H1 (cell line): ENCODE results near the gene IFT20. TPM values are rescaled to one million over a fixed set of nuclear protein-coding genes. Genes with fewer than 3 reads are reported as not detected.

Source experiments
- CTCF ChIA-PET: fragments of 300-600 bp; sonication (Branson Sonifier 250); formaldehyde crosslinking; loops from one replicate; lab custom pipeline; 2021; ENCODE audit not compliant: partially characterized antibody; lab: Charles Lee
- POLR2A ChIA-PET: fragments of 300-600 bp; sonication (Branson Sonifier 250); formaldehyde crosslinking; loops from one replicate; lab custom pipeline; 2021; ENCODE audit warnings: inconsistent platforms; ENCODE audit not compliant: partially characterized antibody; lab: Charles Lee
- DNase-seq, 2 experiments: peaks; one replicate each; pipeline versions ENCODE4 v3.0.0 to v3.0.0-alpha.2; 2010 to 2022; ENCODE audit warnings: low spot score in 2 of 2, low read depth in 1 of 2, mixed read lengths in 1 of 2
- FAIRE-seq: peaks from 2 replicates; lab custom pipeline; 2011; peaks lifted over from hg19 to GRCh38; lab: Jason Lieb, UNC
- H2AFZ ChIP-seq: 2 replicates; pipeline ENCODE4 v1.8.1; 2012; ENCODE audit warnings: low read length, inconsistent platforms
- H2AK5ac ChIP-seq: 2 replicates; pipeline ENCODE4 v1.6.1; 2013; ENCODE audit warnings: low read depth, low read length
- H2BK120ac ChIP-seq: replicated peaks from 2 replicates; pipeline ENCODE3; 2013; ENCODE audit warnings: low read depth, low read length, inconsistent platforms
- H2BK12ac ChIP-seq: 2 replicates; pipeline ENCODE4 v1.6.1; 2013; ENCODE audit warnings: low read depth, low read length
- H2BK15ac ChIP-seq: 2 replicates; pipeline ENCODE4 v1.6.1; 2013; ENCODE audit warnings: low read length
- H2BK20ac ChIP-seq: 2 replicates; pipeline ENCODE4 v1.6.1; 2013; ENCODE audit warnings: low read length
- H2BK5ac ChIP-seq: 2 replicates; pipeline ENCODE4 v1.6.1; 2013; ENCODE audit warnings: low read depth, low read length
- H3K14ac ChIP-seq: 2 replicates; pipeline ENCODE4 v1.6.1; 2013; ENCODE audit warnings: inconsistent platforms; ENCODE audit not compliant: insufficient read length
- H3K18ac ChIP-seq: 2 replicates; pipeline ENCODE4 v1.6.1; 2013; ENCODE audit warnings: low read length; ENCODE audit errors: extremely low read depth
- H3K23ac ChIP-seq: 2 replicates; pipeline ENCODE4 v1.6.1; 2013; ENCODE audit warnings: inconsistent platforms; ENCODE audit not compliant: insufficient read length
- H3K23me2 ChIP-seq: 2 replicates; pipeline ENCODE4 v1.6.1; 2013; ENCODE audit warnings: low read depth, low read length
- H3K27ac ChIP-seq: 2 replicates; pipeline ENCODE4 v1.6.1; 2011; ENCODE audit warnings: low read depth, low read length, inconsistent platforms
- H3K27me3 ChIP-seq, 4 experiments: replicated peaks in 1 of 4; 1 replicate in 1 of 4; 2 replicates in 3 of 4; pipeline versions ENCODE4 v1.6.1 to v1.8.1; 2011 to 2013; ENCODE audit warnings: low read length in 3 of 4, mild to moderate bottlenecking in 3 of 4, inconsistent platforms in 2 of 4, mixed read lengths in 2 of 4, moderate library complexity in 1 of 4; ENCODE audit not compliant: control insufficient read depth in 3 of 4, insufficient read depth in 3 of 4; ENCODE audit errors: extremely low read depth in 1 of 4
- H3K36me3 ChIP-seq, 4 experiments: 2 replicates each; pipeline versions ENCODE4 v1.6.1 to v1.8.1; 2011 to 2013; ENCODE audit warnings: mild to moderate bottlenecking in 4 of 4, low read length in 3 of 4, moderate library complexity in 2 of 4, control low read depth in 1 of 4, inconsistent platforms in 1 of 4; ENCODE audit not compliant: insufficient read depth in 4 of 4, control insufficient read depth in 2 of 4
- H3K4ac ChIP-seq: replicated peaks from 2 replicates; pipeline ENCODE3; 2013; ENCODE audit warnings: low read length, low read depth, mixed read lengths, inconsistent platforms; ENCODE audit not compliant: insufficient read length
- H3K4me1 ChIP-seq, 4 experiments: replicated peaks in 1 of 4; 1 replicate in 1 of 4; 2 replicates in 3 of 4; pipeline versions ENCODE4 v1.6.1 to v1.8.1; 2011 to 2013; ENCODE audit warnings: low read length in 3 of 4, inconsistent platforms in 2 of 4, mixed read lengths in 1 of 4; ENCODE audit not compliant: insufficient read depth in 4 of 4, control insufficient read depth in 3 of 4
- H3K4me2 ChIP-seq, 2 experiments: 2 replicates each; pipeline versions ENCODE4 v1.6.1 to v1.8.1; 2011 to 2013; ENCODE audit warnings: low read depth in 2 of 2, low read length in 2 of 2, control low read depth in 1 of 2, inconsistent platforms in 1 of 2, mild to moderate bottlenecking in 1 of 2; ENCODE audit not compliant: insufficient read depth in 1 of 2
- H3K4me3 ChIP-seq, 4 experiments: fragments of 200-600, 300-600 bp in 1 of 4; sonication (generic), shearing (Covaris generic), sonication (Bioruptor Twin) in 1 of 4; 2 replicates each; pipeline versions ENCODE4 v1.5.1 to v1.8.1; 2011 to 2016; ENCODE audit warnings: low read length in 4 of 4, low read depth in 3 of 4, control low read depth in 2 of 4, inconsistent platforms in 2 of 4, mild to moderate bottlenecking in 2 of 4, mixed read lengths in 1 of 4, moderate library complexity in 1 of 4; ENCODE audit not compliant: insufficient read depth in 2 of 4; ENCODE audit errors: extremely low read depth in 1 of 4
- H3K56ac ChIP-seq: replicated peaks from 2 replicates; pipeline ENCODE3; 2013; ENCODE audit warnings: low read depth, mild to moderate bottlenecking, mixed read lengths, low read length, inconsistent platforms; ENCODE audit not compliant: insufficient read length
- H3K79me1 ChIP-seq: 2 replicates; pipeline ENCODE4 v1.6.1; 2013; ENCODE audit warnings: low read depth, low read length, control low read depth
- H3K79me2 ChIP-seq, 2 experiments: 2 replicates each; pipeline versions ENCODE4 v1.6.1 to v1.8.1; 2012 to 2013; ENCODE audit warnings: low read length in 2 of 2, mild to moderate bottlenecking in 2 of 2, inconsistent platforms in 1 of 2; ENCODE audit not compliant: insufficient read depth in 2 of 2, control insufficient read depth in 1 of 2
- H3K9ac ChIP-seq, 4 experiments: replicated peaks in 1 of 4; 1 replicate in 1 of 4; 2 replicates in 3 of 4; pipeline versions ENCODE4 v1.6.1 to v1.8.1; 2011 to 2013; ENCODE audit warnings: low read depth in 3 of 4, low read length in 3 of 4, control low read depth in 2 of 4, mild to moderate bottlenecking in 2 of 4, moderate library complexity in 2 of 4, inconsistent platforms in 1 of 4; ENCODE audit errors: extremely low read depth in 1 of 4
- H3K9me3 ChIP-seq, 2 experiments: 2 replicates each; pipeline versions ENCODE4 v1.6.1 to v1.8.1; 2012 to 2013; ENCODE audit warnings: mild to moderate bottlenecking in 2 of 2, moderate library complexity in 2 of 2, control low read depth in 1 of 2, inconsistent platforms in 1 of 2, low read depth in 1 of 2, low read length in 1 of 2, mixed read lengths in 1 of 2; ENCODE audit not compliant: insufficient read depth in 2 of 2
- H4K20me1 ChIP-seq, 2 experiments: replicated peaks in 1 of 2; 2 replicates each; pipeline versions ENCODE3 to v1.8.1; 2011 to 2013; ENCODE audit warnings: inconsistent platforms in 2 of 2, low read length in 2 of 2, mild to moderate bottlenecking in 1 of 2; ENCODE audit not compliant: insufficient read depth in 2 of 2, control insufficient read depth in 1 of 2
- H4K5ac ChIP-seq: 2 replicates; pipeline ENCODE4 v1.6.1; 2013; ENCODE audit warnings: low read length, low read depth, mixed read lengths, inconsistent platforms; ENCODE audit not compliant: insufficient read length
- H4K8ac ChIP-seq: 2 replicates; pipeline ENCODE4 v1.8.0; 2013; ENCODE audit warnings: mild to moderate bottlenecking, moderate library complexity, low read length, inconsistent platforms; ENCODE audit not compliant: insufficient read depth; ENCODE audit errors: extremely low read depth
- H4K91ac ChIP-seq: replicated peaks from 2 replicates; pipeline ENCODE3; 2013; ENCODE audit warnings: low read length, mixed read lengths, inconsistent platforms; ENCODE audit not compliant: insufficient read length
- whole genome bisulfite sequencing, 2 experiments: shearing (Covaris generic) in 1 of 2; methylation state at CpG; one replicate each; pipeline versions ENCODE4 v1.1.6 to v1.1.7; 2013 to 2015; ENCODE audit warnings: low lambda C conversion rate in 2 of 2, mixed read lengths in 2 of 2, inconsistent platforms in 1 of 2, low coverage in 1 of 2, missing lambda C conversion rate in 1 of 2; ENCODE audit not compliant: insufficient replicate concordance in 2 of 2, insufficient coverage in 1 of 2, insufficient read length in 1 of 2; ENCODE audit errors: extremely low coverage in 1 of 2, missing lambda C conversion rate in 1 of 2; 5-methylcytosine and 5-hydroxymethylcytosine counted together
- polyA plus RNA-seq, 7 experiments: library from polyadenylated mRNA; depleted of rRNA in 3 of 7; stranded (reverse) in 5 of 7; unstranded in 2 of 7; fragments of >200 nt in 5 of 7; fragments of 200-250 nt in 2 of 7; gene quantifications; 1 replicate in 5 of 7; 2 replicates in 1 of 7; 4 replicates in 1 of 7; pipeline versions ENCODE4 v1.2.1 to v1.2.3, GENCODE V29; 2011 to 2013; ENCODE audit warnings: missing spikeins in 2 of 7, mixed read lengths in 2 of 7
- total RNA-seq: library from RNA; stranded (reverse); fragmentation: NEBNext Ultra II Directional; extraction: Animal tissue kit (Norgen Biotek cat#: 25700); gene quantifications from 2 replicates; pipeline ENCODE4 v1.2.1, GENCODE V29; 2021

Gene IFT20
- total and polyA plus RNA-seq, 2 of the 8 experiments (the other 6 are each of a cell fraction or from before 2014, with no cell fraction given): 9.0 to 21.0 TPM

GRCh38 chr17:28341516-28341915 is 6.2 kb upstream of the IFT20 start:
- Histone ChIP-seq H3K36me3 (peaks cover 8 to 24% (median 20%) of the 10 kb centered on the region in 4 experiments), H4K5ac (no peak overlapping the region), H4K8ac (no peak overlapping the region), H2BK12ac (no peak overlapping the region), H3K4ac (no peak overlapping the region), H2BK5ac (no peak overlapping the region), H3K9me3 (no peaks in the 10 kb centered on the region), H2BK15ac (no peak overlapping the region), H3K4me2 (no peak overlapping the region), H3K56ac (no peak overlapping the region), H3K4me3 (no peak overlapping the region), H3K79me2 (peaks cover 0 to 7% of the 10 kb centered on the region in 2 experiments; a peak in 2 of 4 replicates), H3K79me1 (peaks cover 12% of the 10 kb centered on the region), H4K20me1 (peaks cover 8% of the 10 kb centered on the region in 2 experiments), H3K4me1 (peaks cover 0 to 4% (median 4%) of the 10 kb centered on the region in 4 experiments; a peak in 6 of 7 replicates), H2BK20ac (no peak overlapping the region), H3K14ac (no peak overlapping the region), H4K91ac (no peak overlapping the region), H3K23me2 (peaks cover under 1% of the 10 kb centered on the region; the same call in 1 of the 2 replicates), H3K27ac (no peak overlapping the region), H2AK5ac (no peak overlapping the region), H3K27me3 (no peaks in the 10 kb centered on the region), H2BK120ac (no peak overlapping the region), H2AFZ (no peak overlapping the region), H3K9ac (no peak overlapping the region), H3K23ac (no peak overlapping the region), H3K18ac (no peak overlapping the region)
- FAIRE-seq: no peak
- no peak for DNase-seq
- ChIA-PET POLR2A (interaction anchor here (9.7 kb wide), 1 partner anchor 15 kb away, joined by 92 read pairs; the partner anchor contains the start of gene POLDIP2), CTCF (no interaction called here)
- WGBS, 2 experiments: 91% methylated on average over 11 of the region's 11 CpGs; no CpG with 5 or more reads in 1 of the 2 experiments
